Caki2 (cell line): Measurements from ENCODE around the gene ITGB2. TPM values are rescaled to one million over a fixed set of nuclear protein-coding genes. Genes with fewer than 3 reads are reported as not detected.

Source experiments
- DNase-seq: peaks from one replicate; pipeline ENCODE4 v3.0.0-alpha.2; 2015; ENCODE audit warnings: low read depth
- in situ Hi-C: cut with HindIII; loops from 2 replicates; pipeline ENCODE4 v1.10.0; 2016; ENCODE audit warnings: low sequenced_read_pairs, low pct_unique_long_range_greater_than_20kb, mixed read lengths
- total RNA-seq: library from RNA; depleted of rRNA; stranded (reverse); fragments of >200 nt; shearing (Covaris generic); gene quantifications from 2 replicates; pipeline ENCODE4 v1.2.3, GENCODE V29; 2014; ENCODE audit warnings: low replicate concordance

The ITGB2 gene
- total RNA-seq, 1 experiment from 2014 or later, result 11.9 TPM

DNA sequence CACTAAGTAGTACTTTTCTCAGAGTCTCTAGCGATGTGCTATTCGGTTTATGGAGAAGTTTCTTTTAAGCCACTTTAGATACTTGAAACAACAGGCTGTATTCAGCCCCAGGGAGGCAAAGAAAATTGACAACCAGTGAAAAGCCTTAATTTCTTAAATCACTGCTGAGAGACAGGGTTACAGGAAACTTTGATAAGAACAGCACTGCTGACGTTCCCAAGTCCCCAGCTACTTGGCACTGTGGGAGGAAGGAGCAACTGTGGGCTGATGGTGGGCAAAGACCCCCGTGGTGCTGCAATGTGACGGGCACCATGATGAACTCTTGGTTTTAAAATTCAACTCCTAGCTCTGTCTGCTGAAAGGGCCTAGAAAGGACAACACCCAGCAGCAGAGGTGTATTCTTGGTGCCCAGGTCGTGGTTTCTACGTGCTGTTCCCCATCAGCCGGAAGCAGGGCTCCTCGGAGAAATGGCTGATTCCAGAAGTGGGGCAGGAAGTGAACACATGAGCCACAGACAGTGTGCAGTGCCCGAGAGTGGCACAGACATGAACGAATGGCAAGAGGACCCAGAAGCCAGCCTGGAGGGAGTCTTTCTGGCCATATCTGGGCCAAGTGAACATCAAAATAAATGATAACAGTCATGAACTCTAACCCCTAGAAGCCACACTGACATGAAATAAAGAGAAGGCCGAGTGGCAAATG lies 52.5 kb downstream of the ITGB2 start:
- DNase-seq, result no peak
- in situ Hi-C loops, result no loop called here

DNA sequence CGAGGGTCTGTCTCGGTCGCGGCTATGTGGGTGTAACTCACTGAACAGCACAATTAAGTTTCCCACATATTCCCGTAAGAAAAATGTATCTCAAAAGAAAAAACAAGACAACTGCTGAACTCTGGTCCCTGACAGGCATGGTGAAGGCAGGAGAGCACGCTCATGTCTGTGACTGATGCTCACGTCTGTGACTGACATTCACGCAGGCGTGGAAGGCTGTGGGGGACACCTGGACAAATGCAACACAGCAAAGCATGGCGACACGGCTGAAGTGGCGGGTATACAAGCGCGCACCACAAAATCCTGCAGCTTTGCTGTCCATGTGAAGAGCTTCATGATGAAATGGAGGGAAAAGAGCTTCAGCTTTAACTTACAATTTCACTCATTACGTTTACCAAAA lies 53.2 kb downstream of the ITGB2 start:
- no peak for DNase-seq
- in situ Hi-C loops, result no loop called here

DNA sequence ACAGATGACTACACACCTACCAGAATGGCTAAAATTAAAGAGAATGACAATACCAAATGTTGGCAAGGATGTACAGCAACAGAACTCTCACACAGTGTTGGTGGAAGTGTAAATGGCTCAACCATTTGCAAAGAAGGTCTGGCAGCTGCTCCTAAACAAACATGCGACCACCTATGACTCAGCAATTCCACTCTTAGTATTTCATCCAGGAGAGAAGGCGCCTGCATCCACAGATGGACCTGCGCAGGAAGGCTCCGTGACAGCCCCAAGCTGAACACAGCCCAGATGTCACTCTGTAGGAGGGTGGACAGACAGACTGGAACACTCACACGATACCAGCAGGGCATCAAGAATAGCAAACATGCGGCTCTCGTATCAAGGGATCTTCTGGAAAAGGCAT lies 53.9 kb downstream of the ITGB2 start:
- in situ Hi-C loops, result no loop called here
- no peak for DNase-seq

DNA sequence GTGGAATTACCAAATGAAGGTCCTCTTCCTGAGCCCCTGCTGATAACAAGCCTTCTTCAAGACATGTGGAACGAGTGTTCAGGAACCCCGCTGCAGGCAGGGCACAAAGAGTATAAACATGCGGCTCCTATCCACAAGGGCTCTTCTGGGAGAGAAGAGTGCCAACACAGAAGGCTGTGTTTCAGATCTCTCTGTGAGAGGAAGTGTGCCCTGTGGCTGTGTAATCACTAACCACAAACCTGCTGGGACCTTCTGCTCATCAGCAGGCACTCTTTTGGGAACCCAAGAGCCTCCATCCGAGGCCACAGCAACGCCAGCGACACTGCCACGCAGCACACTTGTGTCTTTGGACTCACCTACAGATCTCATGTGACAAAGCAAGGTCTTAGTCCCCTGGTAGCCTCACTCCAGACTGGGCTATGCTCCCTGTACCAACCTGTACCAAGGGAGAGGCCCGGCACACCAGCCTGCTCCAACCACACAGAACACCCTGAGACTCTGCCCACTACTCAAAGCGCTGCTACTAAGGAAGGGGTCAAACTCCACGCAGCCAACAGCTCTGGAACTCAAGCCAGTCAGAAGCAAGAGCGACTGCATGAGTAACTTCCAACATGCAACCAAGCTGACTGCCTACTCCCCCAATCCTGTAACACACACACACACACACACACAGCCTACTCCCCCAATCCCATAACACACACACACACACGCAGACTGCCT lies 55.0 kb downstream of the ITGB2 start:
- DNase-seq, result no peak

DNA sequence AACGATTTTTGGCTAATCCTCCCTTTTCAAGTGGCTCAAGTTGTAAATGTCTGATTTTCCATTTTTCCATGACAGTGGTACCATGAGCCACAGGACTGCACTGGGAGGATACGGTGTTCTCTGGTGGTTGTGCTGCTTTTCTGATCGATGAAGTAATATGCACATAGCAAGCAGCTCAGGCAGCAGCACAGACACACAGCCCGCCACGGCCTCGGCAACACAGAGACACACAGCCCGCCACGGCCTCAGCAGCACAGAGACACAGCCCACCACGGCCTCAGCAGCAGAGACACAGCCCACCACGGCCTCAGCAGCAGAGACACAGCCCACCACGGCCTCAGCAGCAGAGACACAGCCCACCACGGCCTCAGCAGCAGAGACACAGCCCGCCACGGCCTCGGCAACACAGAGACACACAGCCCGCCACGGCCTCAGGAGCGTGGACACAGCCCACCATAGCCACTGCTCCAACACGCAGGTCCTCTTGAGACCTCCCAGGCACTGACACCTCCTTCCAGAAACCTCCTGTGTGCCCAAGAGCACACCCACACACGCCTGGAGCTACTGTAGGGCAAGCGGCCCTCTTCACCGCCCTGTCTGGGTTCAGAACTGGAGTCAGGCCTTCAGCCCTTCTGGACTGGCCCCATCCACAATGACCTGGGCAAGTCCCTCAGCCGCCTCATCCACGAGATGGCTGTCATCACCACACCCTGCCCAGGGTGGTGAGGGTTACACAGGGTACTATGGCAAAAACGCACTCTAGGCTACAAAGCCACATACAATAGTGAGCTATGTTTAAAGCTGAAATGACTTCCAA lies 57.6 kb downstream of the ITGB2 start:
- in situ Hi-C loops, result no loop called here
- DNase-seq, result no peak

More for the DNA sequence above, 55.0 kb downstream of the ITGB2 start:
- in situ Hi-C loops, result no loop called here

DNA sequence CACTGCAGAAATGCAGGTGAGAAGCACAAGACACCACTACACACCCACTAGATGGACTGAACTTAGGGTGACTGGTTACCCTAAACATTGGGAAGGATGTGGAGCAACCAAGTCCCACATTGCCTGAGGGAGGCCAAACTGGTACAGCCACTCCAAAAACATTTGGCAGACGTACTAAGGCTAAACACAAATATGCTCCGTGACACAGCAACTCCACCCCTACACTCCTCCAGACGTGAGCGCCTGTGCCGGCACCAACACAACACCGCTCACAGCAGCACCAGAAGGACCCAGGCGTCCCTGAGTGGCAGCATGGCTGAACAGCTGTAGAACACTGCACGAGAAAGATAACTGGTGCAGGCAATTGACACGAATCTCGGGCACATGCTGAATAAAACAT lies 61.9 kb downstream of the ITGB2 start:
- no peak for DNase-seq
- in situ Hi-C loops, result no loop called here

DNA sequence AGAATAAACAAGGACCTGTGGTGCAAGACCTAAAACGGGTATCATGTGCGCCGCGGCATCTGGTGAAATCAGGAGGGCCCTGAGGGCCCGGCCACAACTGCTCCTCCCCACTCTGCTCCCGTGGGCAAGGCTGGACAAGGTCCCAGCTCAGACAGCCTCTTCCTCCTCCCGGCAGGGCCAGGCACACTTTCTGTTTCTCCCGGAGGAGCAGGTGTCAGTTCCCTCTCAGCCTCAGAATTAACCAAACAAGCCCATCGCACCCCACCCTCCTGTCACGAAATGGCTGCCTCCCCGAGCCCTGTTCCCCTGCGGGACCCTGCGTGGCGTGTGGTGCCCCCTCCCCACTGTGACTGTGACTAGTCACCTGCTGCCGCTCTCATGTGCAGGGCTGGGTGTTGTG lies 62.4 kb downstream of the ITGB2 start:
- DNase-seq, result no peak
- in situ Hi-C loops, result no loop called here

DNA sequence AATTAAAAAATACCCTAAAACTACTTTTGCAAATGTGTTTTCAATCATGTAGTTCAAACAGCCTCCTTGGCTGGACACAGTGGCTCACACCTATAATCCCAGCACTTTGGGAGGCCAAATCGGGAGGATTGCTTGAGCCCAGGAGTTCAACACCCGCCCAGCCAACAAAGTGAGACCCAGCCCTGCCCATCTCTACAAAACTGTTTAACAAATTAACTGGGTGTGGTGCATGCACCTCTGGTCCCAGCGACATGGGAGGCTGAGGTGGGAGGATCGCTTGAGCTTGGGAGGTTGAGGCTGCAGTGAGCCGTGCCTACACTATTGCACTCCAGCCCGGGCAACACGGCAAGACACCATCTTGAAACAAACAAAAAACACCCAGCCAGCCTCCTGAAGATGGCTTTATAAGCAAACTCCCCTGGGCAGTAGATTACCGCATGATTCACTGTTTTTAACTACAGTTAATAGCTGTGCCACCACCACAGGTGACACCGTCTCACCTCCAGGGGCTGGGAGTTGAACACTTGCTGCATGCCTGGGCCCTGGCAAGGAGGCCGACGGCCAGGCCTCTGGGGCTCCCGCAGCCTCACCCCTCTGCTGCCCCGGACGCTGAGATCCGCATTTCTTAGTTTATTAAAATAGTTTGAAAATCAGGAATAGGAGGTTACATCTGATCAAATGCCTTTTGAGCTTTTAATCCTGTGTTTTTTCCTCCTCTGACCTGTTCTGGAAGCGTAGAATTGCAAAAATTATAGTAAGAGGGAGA lies 63.4 kb downstream of the ITGB2 start:
- in situ Hi-C loops, result no loop called here
- no peak for DNase-seq

DNA sequence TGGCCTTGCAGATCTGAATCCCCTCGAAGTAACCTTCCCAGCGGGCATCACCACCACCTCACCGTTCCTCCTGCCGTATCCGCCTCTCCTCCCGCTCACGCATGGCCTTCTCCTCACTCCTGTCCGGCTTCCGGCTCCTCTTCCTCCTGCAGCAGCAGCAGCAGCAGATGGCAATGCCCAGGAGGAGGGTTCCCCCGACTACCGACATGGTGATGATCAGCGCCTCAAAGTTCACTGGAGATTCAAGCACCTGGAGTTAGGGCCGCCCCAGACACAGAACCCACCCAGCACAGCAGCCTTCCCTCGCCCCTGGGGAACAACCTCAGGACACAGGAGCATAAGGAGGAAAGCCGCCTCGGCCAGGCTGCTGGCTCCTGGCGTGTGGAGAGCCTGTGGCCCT lies 64.6 kb downstream of the ITGB2 start:
- DNase-seq, result no peak
- in situ Hi-C loops, result no loop called here

DNA sequence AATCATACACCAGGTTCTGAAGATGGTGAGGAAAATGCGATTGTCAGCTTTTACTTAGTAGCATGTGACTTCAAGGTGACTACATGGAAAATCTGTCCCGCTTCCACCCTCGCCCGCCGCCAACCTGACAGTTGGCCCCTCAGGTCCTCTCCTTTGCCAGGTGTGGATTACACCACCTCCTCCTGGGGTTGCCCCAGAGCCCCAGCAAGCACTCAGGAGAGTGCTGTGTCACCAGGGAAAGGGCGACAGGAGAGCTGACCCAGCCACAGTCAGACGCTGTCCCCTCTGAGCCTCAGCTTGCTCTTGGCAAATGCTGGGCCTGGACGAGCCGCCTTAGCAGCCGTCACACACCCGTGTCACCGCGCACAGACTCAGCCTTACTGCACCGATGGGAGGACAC lies 65.1 kb downstream of the ITGB2 start:
- no peak for DNase-seq
- in situ Hi-C loops, result no loop called here

DNA sequence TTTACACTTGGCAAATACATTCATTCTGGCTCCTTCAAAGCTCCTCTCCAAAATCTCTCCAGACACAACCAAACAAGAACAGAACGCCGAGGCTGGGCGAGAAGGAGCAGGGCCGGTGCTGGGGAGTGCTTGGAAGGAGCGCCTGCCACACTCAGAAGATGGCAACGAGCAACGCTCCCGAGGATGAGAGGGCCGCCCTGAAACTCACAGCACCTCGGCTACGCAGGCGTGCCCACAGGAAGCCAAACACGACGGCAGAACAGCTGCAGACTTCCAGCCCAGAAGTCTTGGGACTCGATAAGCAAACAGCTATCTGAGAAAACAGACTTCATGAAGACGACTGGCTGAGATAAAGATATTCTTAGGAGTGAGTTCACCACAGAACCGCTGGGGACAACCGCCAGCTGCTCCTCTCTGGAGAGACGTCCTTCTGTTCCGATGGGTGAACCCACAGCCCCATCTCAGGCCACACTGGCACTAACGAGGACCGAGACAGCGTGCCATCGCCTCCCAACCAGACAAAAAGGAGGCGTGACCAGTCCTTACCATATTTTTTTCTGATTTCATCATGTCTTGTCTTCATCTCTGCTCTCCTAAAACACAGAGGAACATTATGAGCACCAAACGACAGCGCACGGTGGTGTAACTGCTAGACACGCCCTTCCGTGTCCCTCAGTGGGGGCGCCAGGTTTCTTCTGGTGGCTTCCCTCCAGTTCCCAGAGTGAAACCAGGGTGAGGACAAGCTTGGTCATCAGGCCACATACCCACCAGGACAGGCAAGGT lies 65.8 kb downstream of the ITGB2 start:
- in situ Hi-C loops, result no loop called here
- DNase-seq, result no peak

DNA sequence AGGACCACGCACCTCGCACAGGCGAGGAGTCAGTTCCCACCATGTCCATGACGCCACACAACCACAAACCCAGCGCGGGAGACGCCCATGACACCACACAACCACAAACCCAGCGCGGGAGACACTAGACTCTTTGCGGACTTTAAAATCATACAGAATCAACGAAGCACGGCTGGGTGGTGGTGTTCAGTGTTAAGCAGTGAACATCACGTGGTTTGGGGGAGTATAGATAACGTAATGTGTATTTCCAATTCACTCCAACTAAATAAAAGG lies 66.4 kb downstream of the ITGB2 start:
- in situ Hi-C loops, result no loop called here
- no peak for DNase-seq

DNA sequence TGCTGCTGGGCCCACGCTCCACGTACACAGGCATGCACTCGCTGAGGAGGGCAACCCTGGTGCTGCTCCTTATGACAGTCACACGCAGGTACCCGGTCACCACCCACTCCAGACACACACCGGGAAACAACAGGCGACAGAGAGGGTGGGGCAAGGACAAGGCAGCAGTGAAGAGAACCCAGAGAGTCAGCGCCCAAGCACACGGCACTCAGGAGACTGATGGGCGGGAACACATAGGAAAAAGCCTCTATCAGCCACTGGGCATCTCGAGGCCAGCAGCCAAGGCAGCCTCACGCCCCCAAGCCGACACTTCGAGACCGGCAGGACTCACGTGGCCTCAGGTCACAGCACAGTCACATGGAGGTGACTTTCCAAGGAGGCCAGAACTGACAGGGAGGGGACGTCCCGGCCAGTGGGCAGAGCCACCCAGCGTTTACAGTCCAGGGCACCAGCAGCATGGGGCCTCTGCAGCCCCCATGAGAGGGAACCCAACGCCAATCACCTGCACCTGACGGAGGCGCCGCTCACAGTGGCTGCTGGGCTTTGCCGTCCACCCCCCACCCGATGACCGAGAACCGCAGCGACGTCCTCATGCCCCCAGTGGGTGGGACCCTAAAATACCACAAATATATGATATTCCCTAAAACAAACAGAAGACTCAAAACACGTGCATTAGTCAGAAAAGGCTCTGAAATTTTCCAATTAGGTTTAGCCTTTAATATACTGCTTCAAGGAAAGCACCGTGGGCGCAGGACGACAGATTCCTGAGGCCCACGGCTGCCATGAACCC lies 66.9 kb downstream of the ITGB2 start:
- no peak for DNase-seq
- in situ Hi-C loops, result no loop called here

DNA sequence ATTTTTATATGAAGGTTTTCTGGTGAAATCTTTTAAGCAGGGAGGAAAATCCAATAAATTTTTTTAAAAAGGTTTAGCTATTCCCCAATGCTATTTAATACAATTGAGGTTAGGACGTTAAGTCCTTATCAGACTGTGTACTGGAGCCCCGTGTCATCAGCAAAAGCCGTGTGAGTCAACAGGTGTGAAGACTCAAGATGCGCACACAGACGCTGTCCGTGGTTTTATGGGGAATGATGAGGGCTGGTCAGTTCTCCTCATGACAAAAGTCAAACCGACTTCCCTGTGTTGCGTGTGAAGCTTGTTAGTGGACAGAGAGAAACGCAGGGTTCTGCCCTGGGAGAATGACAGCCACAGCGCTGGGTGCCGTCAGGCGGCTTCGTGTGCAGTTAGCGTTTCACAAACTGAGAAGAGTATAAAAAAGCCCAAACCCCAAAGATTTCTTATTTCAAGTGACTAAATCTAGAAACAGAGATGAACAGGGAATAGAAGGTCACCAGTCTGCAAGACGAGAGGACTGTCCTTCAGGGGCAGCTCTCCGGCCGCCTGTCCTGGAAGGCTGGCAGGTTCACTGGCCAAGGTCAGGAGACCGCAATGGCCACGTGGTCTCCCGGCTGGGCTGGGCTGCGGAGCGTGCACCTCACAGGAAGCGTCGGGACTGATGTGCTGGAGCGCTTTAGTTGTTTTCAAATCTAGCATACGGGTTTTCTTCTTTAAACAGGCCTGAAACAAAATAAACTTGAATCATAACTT lies 69.6 kb downstream of the ITGB2 start:
- in situ Hi-C loops, result no loop called here
- no peak for DNase-seq

DNA sequence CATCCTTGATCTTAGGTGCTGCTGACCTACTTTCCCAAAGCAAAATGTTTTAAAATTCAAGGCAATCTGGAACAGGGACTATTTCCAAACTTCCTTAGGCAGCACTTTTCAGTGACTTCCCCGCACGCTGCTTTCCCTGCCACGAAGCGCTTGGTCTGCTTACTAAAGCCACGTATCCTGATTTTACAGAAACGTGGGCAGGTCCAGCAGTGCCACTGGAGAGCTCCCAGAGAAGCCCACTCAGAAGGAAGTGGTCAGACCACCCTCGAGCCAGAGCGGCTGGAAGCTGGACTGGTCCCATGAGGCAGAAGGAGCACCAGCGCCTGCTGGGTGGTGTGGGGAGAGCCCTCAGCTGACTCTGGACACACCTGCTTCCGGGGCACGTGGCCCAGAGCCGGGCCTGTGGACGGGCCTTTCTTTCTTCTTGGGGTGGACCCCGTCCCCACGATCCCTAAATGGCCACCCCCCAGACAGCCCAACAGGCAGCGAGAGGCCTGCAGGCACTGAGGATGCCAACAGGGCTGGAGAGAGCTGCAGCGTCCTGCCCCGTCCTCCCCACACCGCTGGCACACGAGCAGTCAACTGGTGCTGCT lies 70.4 kb downstream of the ITGB2 start:
- in situ Hi-C loops, result no loop called here
- no peak for DNase-seq

DNA sequence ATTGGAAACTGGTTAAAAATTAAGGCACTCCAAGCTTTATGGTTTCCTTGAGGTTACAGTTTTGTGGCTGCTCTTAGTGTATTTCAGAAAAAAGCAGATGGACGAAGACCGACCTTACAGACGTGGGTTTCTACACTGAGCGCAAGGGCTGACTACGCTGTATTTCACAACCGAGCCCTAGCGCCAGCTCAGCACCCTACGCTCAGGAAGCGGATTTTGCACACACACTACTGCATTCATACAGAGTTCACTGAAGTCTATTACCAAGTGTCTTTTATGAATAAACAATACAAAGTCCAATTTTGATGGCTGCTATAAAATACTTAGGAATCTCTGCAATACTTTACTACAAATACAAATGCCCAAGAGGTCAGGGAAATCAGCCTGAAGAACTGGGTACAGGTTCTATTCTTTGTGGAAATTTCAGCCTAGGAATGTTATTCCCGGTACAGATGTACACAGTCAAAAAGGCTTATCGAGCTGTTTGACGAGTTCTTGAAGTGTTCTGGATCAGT lies 71.0 kb downstream of the ITGB2 start:
- in situ Hi-C loops, result no loop called here

More for the DNA sequence above, 71.0 kb downstream of the ITGB2 start:
- DNase-seq, result no peak
